ENCODE results near the gene GREB1. TPM values are rescaled to one million over a fixed set of nuclear protein-coding genes. Genes with fewer than 3 reads are reported as not detected.

Gene GREB1
- total and polyA plus RNA-seq, 2 experiments from 2014 or later = 12.0 to 35.0 TPM

GRCh38 chr2:11505652-11506610, 27.9 kb upstream of the GREB1 start:
- H3K36me3 ChIP-seq (ENCODE audit: insufficient read depth) = 0 out of 2 replicates have a peak, but pooled peaks cover 3% of the 10 kb centered on the region
- Mint-ChIP-seq H3K4me3 (no peak overlapping the region), H3K27ac (no peak overlapping the region), H3K27me3 (ENCODE audit: insufficient read depth, low read depth, poor library complexity) (peaks cover 2% of the 10 kb centered on the region), H3K4me1 (no peaks in the 10 kb centered on the region), H3K36me3 (ENCODE audit: low read depth) (peaks cover 13% of the 10 kb centered on the region; the same call in 2 of the 3 replicates), H3K9me3 (peaks cover 9% of the 10 kb centered on the region)
- H3K27me3 ChIP-seq (ENCODE audit: insufficient read depth) = no peaks in the 10 kb centered on the region
- H4K20me1 ChIP-seq (replicated peaks; ENCODE audit: insufficient read depth) = peaks cover 6% of the 10 kb centered on the region; the same call in 1 of the 2 replicates
- no peak overlapping the region for H3K27ac ChIP-seq (ENCODE audit: low read depth)
- no peak for TF ChIP-seq ETS1 (IDR thresholded peaks at IDR 0.05)
- TF ChIP-seq ZNF114 (CRISPR knock-in tag; IDR thresholded peaks at IDR 0.05) = no peak
- no peak for TF ChIP-seq STAT1 (IDR thresholded peaks at IDR 0.05; ENCODE audit: unreplicated experiment)
- no peak for TF ChIP-seq ZNF331 (CRISPR knock-in tag; IDR thresholded peaks at IDR 0.05; ENCODE audit: low read depth)
- TF ChIP-seq JUNB (IDR thresholded peaks at IDR 0.05; ENCODE audit: unreplicated experiment) = no peak
- 0 out of 2 replicates have a peak, but pooled peaks cover under 1% of the 10 kb centered on the region for H3K4me1 ChIP-seq (ENCODE audit: insufficient read depth)
- H2AFZ ChIP-seq = no peak overlapping the region
- no peak overlapping the region for H3K4me3 ChIP-seq
- H3F3A ChIP-seq (replicated peaks; ENCODE audit: low read depth) = no peaks in the 10 kb centered on the region
- no peak for ATAC-seq
- H3K9me2 ChIP-seq (ENCODE audit: insufficient read depth) = 0 out of 2 replicates have a peak, but pooled peaks cover 3% of the 10 kb centered on the region
- H3K79me2 ChIP-seq (replicated peaks; ENCODE audit: insufficient read depth) = peaks cover 60% of the 10 kb centered on the region
- DNase-seq (ENCODE audit: low spot score) = no peak
- no peak overlapping the region for H3K4me2 ChIP-seq

- H3K27me3 ChIP-seq (ENCODE audit: insufficient read depth) = no peaks in the 10 kb centered on the region
- no peak overlapping the region for H3K4me2 ChIP-seq
- TF ChIP-seq NANOG (IDR thresholded peaks at IDR 0.05; ENCODE audit: borderline replicate concordance) = no peak
- no peak for TF ChIP-seq CTCF (conservative IDR thresholded peaks at IDR 0.05; ENCODE audit: low read depth in 2 of 2)
- no peak for TF ChIP-seq ETS1 (IDR thresholded peaks at IDR 0.05)
- TF ChIP-seq STAT1 (IDR thresholded peaks at IDR 0.05; ENCODE audit: unreplicated experiment) = no peak
- no peak for TF ChIP-seq ZNF114 (CRISPR knock-in tag; IDR thresholded peaks at IDR 0.05)
- no peak for TF ChIP-seq REST (IDR thresholded peaks at IDR 0.05; ENCODE audit: unreplicated experiment)
- H4K20me1 ChIP-seq (replicated peaks; ENCODE audit: insufficient read depth) = peaks cover 6% of the 10 kb centered on the region; the same call in 1 of the 2 replicates
- Mint-ChIP-seq H3K27ac (no peak overlapping the region), H3K36me3 (ENCODE audit: low read depth) (peaks cover 13% of the 10 kb centered on the region; the same call in 2 of the 3 replicates), H3K27me3 (ENCODE audit: insufficient read depth, low read depth, poor library complexity) (no peaks in the 10 kb centered on the region), H3K9me3 (peaks cover 9% of the 10 kb centered on the region), H3K4me1 (no peaks in the 10 kb centered on the region), H3K4me3 (no peak overlapping the region)
- H3F3A ChIP-seq (replicated peaks; ENCODE audit: low read depth) = no peaks in the 10 kb centered on the region
- no peak overlapping the region for H3K27ac ChIP-seq (ENCODE audit: low read depth)
- H3K4me3 ChIP-seq = no peak overlapping the region
- H3K4me1 ChIP-seq (ENCODE audit: insufficient read depth) = 0 out of 2 replicates have a peak, but pooled peaks cover 2% of the 10 kb centered on the region
- ATAC-seq = no peak
- H3K9me2 ChIP-seq (ENCODE audit: insufficient read depth) = 0 out of 2 replicates have a peak, but pooled peaks cover 3% of the 10 kb centered on the region
- H3K79me2 ChIP-seq (replicated peaks; ENCODE audit: insufficient read depth) = peaks cover 67% of the 10 kb centered on the region
- no peak overlapping the region for H2AFZ ChIP-seq
- H3K36me3 ChIP-seq (ENCODE audit: insufficient read depth) = 0 out of 2 replicates have a peak, but pooled peaks cover 3% of the 10 kb centered on the region
- DNase-seq (ENCODE audit: low spot score) = no peak
These were observed 27.3 kb upstream of the GREB1 start for GRCh38 chr2:11506611-11506969.
